GM12892 (cell line): ENCODE measurements around the gene OR8B8. TPM values are rescaled to one million over a fixed set of nuclear protein-coding genes. Genes with fewer than 3 reads are reported as not detected.

Experiments used
- DNase-seq: peaks from one replicate; pipeline ENCODE4 v3.0.0; 2011; ENCODE audit not compliant: insufficient read length
- FAIRE-seq: peaks from 2 replicates; lab custom pipeline; 2011; peaks lifted over from hg19 to GRCh38; lab: Jason Lieb, UNC
- POLR2A ChIP-seq: IDR thresholded peaks from 2 replicates; pipeline ENCODE4 v1.6.1; 2011; ENCODE audit warnings: low read depth, low read length, control low read depth
- POLR2AphosphoS5 ChIP-seq: IDR thresholded peaks from 2 replicates; pipeline ENCODE4 v1.6.1; 2011; ENCODE audit warnings: low read depth, low read length, control low read depth
- TAF1 ChIP-seq: IDR thresholded peaks from 2 replicates; pipeline ENCODE4 v1.6.1; 2011; ENCODE audit warnings: low read depth, mild to moderate bottlenecking, control low read depth, low read length, borderline replicate concordance
- polyA plus RNA-seq: library from polyadenylated mRNA; unstranded; fragments of >200 nt; gene quantifications from one replicate; pipeline ENCODE4 v1.2.1, GENCODE V29; 2012; ENCODE audit warnings: missing spikeins, inconsistent platforms; ENCODE audit not compliant: missing spikeins

OR8B8 gene, protein sequence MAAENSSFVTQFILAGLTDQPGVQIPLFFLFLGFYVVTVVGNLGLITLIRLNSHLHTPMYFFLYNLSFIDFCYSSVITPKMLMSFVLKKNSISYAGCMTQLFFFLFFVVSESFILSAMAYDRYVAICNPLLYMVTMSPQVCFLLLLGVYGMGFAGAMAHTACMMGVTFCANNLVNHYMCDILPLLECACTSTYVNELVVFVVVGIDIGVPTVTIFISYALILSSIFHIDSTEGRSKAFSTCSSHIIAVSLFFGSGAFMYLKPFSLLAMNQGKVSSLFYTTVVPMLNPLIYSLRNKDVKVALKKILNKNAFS
- not detected for polyA plus RNA-seq

GRCh38 chr11:124445646-124446150, at the start of gene OR8B8:
TSS of gene OR8B8 (minus strand) at chr11:124445696. CDS start at chr11:124441085, 4,611 bp downstream.
- TF ChIP-seq POLR2A: no peak
- no peak for TF ChIP-seq TAF1
- TF ChIP-seq POLR2AphosphoS5: no peak
- no peak for FAIRE-seq
- DNase-seq: no peak

- DNase-seq (no peak), FAIRE-seq (no peak)
- no peak for TF ChIP-seq POLR2AphosphoS5
- no peak for TF ChIP-seq TAF1
- no peak for TF ChIP-seq POLR2A
Measured at GRCh38 chr11:124493016-124493655, 47.6 kb upstream of the OR8B8 start.

- FAIRE-seq: no peak
- no peak for TF ChIP-seq TAF1
- no peak for TF ChIP-seq POLR2A
- TF ChIP-seq POLR2AphosphoS5: no peak
- DNase-seq: no peak
Measured at GRCh38 chr11:124483422-124483821, 37.9 kb upstream of the OR8B8 start.

DNA sequence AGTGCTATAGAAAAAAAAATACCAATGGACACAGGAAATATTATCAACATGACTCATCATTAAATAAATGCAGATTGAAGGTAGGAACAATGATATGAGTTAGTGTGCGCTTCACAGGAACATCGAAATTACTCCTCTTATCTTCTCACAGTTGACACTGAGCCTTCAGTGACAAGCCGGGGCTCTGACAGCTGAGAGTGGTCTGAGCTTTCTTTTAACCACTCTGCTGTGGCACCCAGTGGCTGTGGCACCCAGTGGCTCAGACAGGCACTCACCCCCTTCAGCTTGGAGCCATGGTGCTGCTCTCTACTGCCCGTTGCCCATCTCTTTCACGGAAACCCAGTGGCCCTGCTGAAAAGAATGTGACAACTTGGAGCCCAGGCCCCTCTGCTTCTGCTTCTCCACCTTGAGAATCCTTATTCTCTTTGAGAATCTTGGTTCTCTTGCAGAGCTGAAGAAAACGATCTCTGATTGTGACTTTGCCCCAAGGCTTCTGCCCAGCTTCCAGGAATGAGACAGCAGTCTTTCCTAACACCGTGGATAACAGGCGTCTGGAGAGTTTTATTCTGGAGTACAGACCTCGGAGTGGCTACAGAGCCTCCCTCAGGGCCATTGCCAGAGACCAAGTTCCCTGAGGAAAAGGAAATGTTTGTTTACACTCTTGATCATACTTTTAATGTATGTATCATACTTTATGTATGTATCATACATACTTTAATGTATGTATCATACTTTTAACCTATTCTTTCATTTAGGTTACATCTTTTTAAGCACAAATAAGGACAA, 37.1 kb upstream of the OR8B8 start:
- TF ChIP-seq POLR2A (no peak), TAF1 (no peak), POLR2AphosphoS5 (no peak)
- DNase-seq (no peak), FAIRE-seq (no peak)

DNA sequence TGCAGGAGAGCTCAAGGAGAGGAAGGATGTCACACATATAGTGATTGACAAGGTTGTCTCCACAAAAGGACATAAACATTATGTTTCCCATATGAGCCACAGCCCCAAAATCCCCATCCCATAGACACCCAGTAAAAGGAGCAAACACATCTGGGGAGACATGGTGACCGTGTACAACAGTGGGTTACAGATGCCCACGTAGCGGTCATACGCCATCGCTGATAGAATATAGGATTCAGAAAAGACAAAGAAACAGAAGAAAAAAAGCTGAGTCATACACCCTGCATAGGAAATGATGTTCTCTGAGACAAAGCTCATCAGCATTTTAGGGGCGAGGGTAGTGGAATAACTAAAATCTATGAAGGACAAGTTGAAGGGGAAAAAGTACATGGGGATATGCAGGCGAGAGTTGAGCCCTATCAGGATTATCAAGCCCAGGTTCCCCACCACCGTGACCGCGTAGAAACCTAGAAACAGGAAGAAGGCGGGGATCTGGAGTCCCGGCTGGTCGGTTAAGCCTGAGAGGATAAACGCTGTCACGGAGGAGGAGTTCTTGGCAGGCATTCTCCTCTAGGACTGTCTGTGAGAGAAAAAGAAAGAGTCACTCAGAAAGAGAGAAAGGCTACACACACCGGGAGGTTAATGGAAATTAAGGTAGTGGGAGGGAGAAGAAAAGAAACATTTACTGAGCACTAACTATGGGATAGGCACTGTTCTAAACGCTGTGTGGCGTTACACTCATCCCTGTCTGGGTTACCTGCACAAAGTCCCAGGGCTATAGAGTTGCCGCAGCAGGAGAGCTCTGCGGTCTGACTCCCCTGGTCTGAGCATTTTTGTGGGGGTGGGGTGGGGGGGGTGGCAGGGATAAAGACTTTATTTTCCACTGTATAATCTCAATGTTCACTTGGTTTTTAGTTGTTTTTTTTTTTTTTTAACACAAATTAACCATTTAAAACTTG, 36.1 kb upstream of the OR8B8 start:
- no peak for DNase-seq
- FAIRE-seq: peak; percentile 83
- TF ChIP-seq POLR2AphosphoS5 (no peak), TAF1 (no peak), POLR2A (no peak)

- no peak for TF ChIP-seq POLR2A
- TF ChIP-seq TAF1: no peak
- no peak for TF ChIP-seq POLR2AphosphoS5
- DNase-seq: no peak
- FAIRE-seq: no peak
Measured at GRCh38 chr11:124479561-124479960, 34.1 kb upstream of the OR8B8 start.

DNA sequence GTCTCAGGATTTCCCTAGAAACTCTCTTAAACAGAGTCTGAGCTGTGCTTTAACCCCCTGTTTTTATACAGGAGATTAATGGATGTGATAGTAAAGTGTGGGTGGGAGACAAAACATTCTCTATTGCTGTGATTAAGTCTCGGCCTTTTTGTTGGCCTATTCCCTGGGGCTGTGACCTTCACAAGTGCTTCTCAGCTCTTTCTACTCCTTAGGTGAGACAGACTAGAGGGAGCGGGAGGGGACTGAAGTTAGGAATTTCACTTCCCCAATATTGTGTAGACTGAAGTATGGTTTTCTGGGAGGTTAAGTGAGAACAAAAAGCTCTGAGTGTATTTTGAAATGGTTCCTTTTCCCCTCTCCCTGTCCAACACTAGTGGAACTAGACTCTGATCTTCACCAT, 29.8 kb upstream of the OR8B8 start:
- FAIRE-seq (no peak), DNase-seq (no peak)
- no peak for TF ChIP-seq POLR2AphosphoS5
- no peak for TF ChIP-seq POLR2A
- no peak for TF ChIP-seq TAF1

GRCh38 chr11:124474779-124475178, 29.3 kb upstream of the OR8B8 start:
- FAIRE-seq: no peak
- DNase-seq: no peak
- TF ChIP-seq POLR2AphosphoS5: no peak
- no peak for TF ChIP-seq TAF1
- TF ChIP-seq POLR2A: no peak

GRCh38 chr11:124474079-124474478, 28.6 kb upstream of the OR8B8 start:
- TF ChIP-seq TAF1 (no peak), POLR2AphosphoS5 (no peak), POLR2A (no peak)
- no peak for DNase-seq
- no peak for FAIRE-seq

- TF ChIP-seq POLR2AphosphoS5: no peak
- TF ChIP-seq POLR2A: no peak
- no peak for TF ChIP-seq TAF1
- FAIRE-seq: no peak
- no peak for DNase-seq
Measured at GRCh38 chr11:124473476-124473875, 28.0 kb upstream of the OR8B8 start.
